IMR-90 (cell line): ENCODE measurements around the gene KRTAP2-1.

Experiments used
- CEBPB ChIP-seq: IDR thresholded peaks from 2 replicates; pipeline ENCODE4 v1.6.1; 2012; ENCODE audit warnings: low read depth, low read length, improper control_type of control experiment
- CHD1 ChIP-seq: IDR thresholded peaks from 2 replicates; pipeline ENCODE4 v1.6.1; 2012; ENCODE audit warnings: low read depth, low read length, improper control_type of control experiment
- FOS ChIP-seq: fragments of 150-350 bp; IDR thresholded peaks from 2 replicates; pipeline ENCODE4 v1.6.1; 2016; ENCODE audit warnings: low read depth, low read length
- MAFK ChIP-seq: IDR thresholded peaks from 2 replicates; pipeline ENCODE4 v1.6.1; 2012; ENCODE audit warnings: low read depth, low read length, improper control_type of control experiment
- MAZ ChIP-seq: IDR thresholded peaks from 2 replicates; pipeline ENCODE4 v1.6.1; 2012; ENCODE audit warnings: low read depth, mild to moderate bottlenecking, low read length, improper control_type of control experiment, moderate library complexity, borderline replicate concordance
- MXI1 ChIP-seq: IDR thresholded peaks from 2 replicates; pipeline ENCODE4 v1.6.1; 2012; ENCODE audit warnings: low read depth, mild to moderate bottlenecking, low read length, moderate library complexity, borderline replicate concordance
- POLR2A ChIP-seq: IDR thresholded peaks from 2 replicates; pipeline ENCODE4 v1.6.1; 2012; ENCODE audit warnings: mild to moderate bottlenecking, low read depth, low read length
- RAD21 ChIP-seq: IDR thresholded peaks from 2 replicates; pipeline ENCODE4 v1.6.1; 2012; ENCODE audit warnings: low read length, improper control_type of control experiment
- RCOR1 ChIP-seq: IDR thresholded peaks from 2 replicates; pipeline ENCODE4 v1.6.1; 2012; ENCODE audit warnings: mild to moderate bottlenecking, low read length, improper control_type of control experiment; ENCODE audit not compliant: insufficient replicate concordance
- RFX5 ChIP-seq: IDR thresholded peaks from 2 replicates; pipeline ENCODE4 v1.8.0; 2012; ENCODE audit warnings: low read depth, mild to moderate bottlenecking, low read length, moderate library complexity
- SMC3 ChIP-seq: fragments of 150-350 bp; IDR thresholded peaks from 2 replicates; pipeline ENCODE4 v1.6.1; 2016; ENCODE audit warnings: low read depth, mild to moderate bottlenecking, antibody characterized with exemption, low read length, moderate library complexity
- TF ChIP-seq, protein P1 (sequence below): conservative IDR thresholded peaks from 2 replicates; pipeline ENCODE4 v1.5.1; 2012; ENCODE audit warnings: mild to moderate bottlenecking, low read depth, low read length, improper control_type of control experiment
- TF ChIP-seq, protein P2 (sequence below): fragments of 150-350 bp; IDR thresholded peaks from 2 replicates; pipeline ENCODE4 v1.6.1; 2016; ENCODE audit warnings: low read depth, mild to moderate bottlenecking, low read length, moderate library complexity, borderline replicate concordance
- TF ChIP-seq, protein P3 (sequence below): fragments of 150-350 bp; IDR thresholded peaks from 2 replicates; pipeline ENCODE4 v1.6.1; 2017; ENCODE audit warnings: mild to moderate bottlenecking, antibody characterized with exemption, low read length, low read depth

DNA sequence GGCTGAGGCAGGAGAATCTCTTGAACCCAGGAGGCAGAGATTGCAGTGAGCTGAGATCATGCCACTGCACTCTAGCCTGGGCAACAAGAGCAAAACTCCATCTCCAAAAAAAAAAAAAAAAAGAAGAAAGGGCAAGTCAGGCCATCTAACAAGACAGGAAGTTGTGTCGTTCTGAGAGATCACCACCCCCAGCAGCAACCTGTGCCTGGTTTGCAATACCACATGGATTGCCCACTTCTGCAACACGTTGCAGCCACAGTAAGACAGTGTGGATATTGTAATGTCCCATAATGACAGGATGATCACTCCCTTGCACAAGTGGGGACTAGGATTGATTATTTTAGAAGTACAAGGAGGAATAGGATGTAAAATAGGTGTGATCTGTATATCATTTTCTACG, 21.9 kb upstream of the KRTAP2-1 start:
- TF ChIP-seq, protein P1, sequence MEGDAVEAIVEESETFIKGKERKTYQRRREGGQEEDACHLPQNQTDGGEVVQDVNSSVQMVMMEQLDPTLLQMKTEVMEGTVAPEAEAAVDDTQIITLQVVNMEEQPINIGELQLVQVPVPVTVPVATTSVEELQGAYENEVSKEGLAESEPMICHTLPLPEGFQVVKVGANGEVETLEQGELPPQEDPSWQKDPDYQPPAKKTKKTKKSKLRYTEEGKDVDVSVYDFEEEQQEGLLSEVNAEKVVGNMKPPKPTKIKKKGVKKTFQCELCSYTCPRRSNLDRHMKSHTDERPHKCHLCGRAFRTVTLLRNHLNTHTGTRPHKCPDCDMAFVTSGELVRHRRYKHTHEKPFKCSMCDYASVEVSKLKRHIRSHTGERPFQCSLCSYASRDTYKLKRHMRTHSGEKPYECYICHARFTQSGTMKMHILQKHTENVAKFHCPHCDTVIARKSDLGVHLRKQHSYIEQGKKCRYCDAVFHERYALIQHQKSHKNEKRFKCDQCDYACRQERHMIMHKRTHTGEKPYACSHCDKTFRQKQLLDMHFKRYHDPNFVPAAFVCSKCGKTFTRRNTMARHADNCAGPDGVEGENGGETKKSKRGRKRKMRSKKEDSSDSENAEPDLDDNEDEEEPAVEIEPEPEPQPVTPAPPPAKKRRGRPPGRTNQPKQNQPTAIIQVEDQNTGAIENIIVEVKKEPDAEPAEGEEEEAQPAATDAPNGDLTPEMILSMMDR: no peak
- TF ChIP-seq, protein P2, sequence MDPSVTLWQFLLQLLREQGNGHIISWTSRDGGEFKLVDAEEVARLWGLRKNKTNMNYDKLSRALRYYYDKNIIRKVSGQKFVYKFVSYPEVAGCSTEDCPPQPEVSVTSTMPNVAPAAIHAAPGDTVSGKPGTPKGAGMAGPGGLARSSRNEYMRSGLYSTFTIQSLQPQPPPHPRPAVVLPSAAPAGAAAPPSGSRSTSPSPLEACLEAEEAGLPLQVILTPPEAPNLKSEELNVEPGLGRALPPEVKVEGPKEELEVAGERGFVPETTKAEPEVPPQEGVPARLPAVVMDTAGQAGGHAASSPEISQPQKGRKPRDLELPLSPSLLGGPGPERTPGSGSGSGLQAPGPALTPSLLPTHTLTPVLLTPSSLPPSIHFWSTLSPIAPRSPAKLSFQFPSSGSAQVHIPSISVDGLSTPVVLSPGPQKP: no peak
- TF ChIP-seq MXI1: no peak
- no peak for TF ChIP-seq CEBPB
- TF ChIP-seq FOS: no peak
- TF ChIP-seq RCOR1: no peak
- no peak for TF ChIP-seq RFX5
- TF ChIP-seq, protein P3, sequence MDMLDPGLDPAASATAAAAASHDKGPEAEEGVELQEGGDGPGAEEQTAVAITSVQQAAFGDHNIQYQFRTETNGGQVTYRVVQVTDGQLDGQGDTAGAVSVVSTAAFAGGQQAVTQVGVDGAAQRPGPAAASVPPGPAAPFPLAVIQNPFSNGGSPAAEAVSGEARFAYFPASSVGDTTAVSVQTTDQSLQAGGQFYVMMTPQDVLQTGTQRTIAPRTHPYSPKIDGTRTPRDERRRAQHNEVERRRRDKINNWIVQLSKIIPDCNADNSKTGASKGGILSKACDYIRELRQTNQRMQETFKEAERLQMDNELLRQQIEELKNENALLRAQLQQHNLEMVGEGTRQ: no peak
- TF ChIP-seq POLR2A: no peak
- TF ChIP-seq SMC3: no peak
- TF ChIP-seq CHD1: no peak
- no peak for TF ChIP-seq RAD21
- no peak for TF ChIP-seq MAZ
- no peak for TF ChIP-seq MAFK
